Activated CD8-positive, alpha-beta T cell treated with anti-CD3 and anti-CD28 coated beads for 36 hours (primary cell): ENCODE measurements around the gene SF3B3. TPM values are rescaled to one million over a fixed set of nuclear protein-coding genes. Genes with fewer than 3 reads are reported as not detected.
"Not testable (repeated sequence)": the region's sequence is repeated elsewhere in the genome, so short reads cannot be mapped to it uniquely, and the experiment has no call there.

Source experiments
- ATAC-seq: fragments of 200-7000 bp; cut with Tn5 transposase; one replicate; pipeline ENCODE4 v1.10.0; 2021; ENCODE audit warnings: mild to moderate bottlenecking, moderate library complexity
- CTCF ChIA-PET: fragments of 350-600 bp; sonication (Branson Sonifier 250); formaldehyde crosslinking; loops from one replicate; lab custom pipeline; 2021; ENCODE audit warnings: antibody characterized with exemption; lab: Charles Lee
- POLR2A ChIA-PET: fragments of 350-600 bp; sonication (Branson Sonifier 250); formaldehyde crosslinking; loops from one replicate; lab custom pipeline; 2021; ENCODE audit warnings: antibody characterized with exemption; lab: Charles Lee
- DNase-seq: peaks from one replicate; pipeline ENCODE4 v3.0.0-alpha.2; 2020
- H3K27ac Mint-ChIP-seq: one replicate; pipeline ENCODE4 v1.8.0; 2021; ENCODE audit warnings: mild to moderate bottlenecking, mixed read lengths
- H3K27me3 Mint-ChIP-seq: one replicate; pipeline ENCODE4 v1.8.0; 2021; ENCODE audit warnings: mixed read lengths
- H3K36me3 Mint-ChIP-seq: one replicate; pipeline ENCODE4 v1.8.0; 2021; ENCODE audit warnings: low read depth, mixed read lengths
- H3K4me1 Mint-ChIP-seq: one replicate; pipeline ENCODE4 v1.8.0; 2021; ENCODE audit warnings: low read depth, mixed read lengths
- H3K4me3 Mint-ChIP-seq: one replicate; pipeline ENCODE4 v1.8.0; 2021; ENCODE audit warnings: mild to moderate bottlenecking, moderate library complexity, mixed read lengths
- H3K9me3 Mint-ChIP-seq: one replicate; pipeline ENCODE4 v1.8.0; 2021; ENCODE audit warnings: mixed read lengths
- CTCF ChIP-seq: fragments of 200-600 bp; IDR thresholded peaks from one replicate; pipeline ENCODE4 v1.8.0; 2022; ENCODE audit warnings: antibody characterized with exemption, mild to moderate bottlenecking
- intact Hi-C: fragments of 100-400 bp; cut with micrococcal nuclease; formaldehyde crosslinking; loops from one replicate; pipeline ENCODE4 v1.10.0; 2022
- total RNA-seq, 2 experiments: library from RNA; stranded (reverse); gene quantifications; one replicate each; pipeline ENCODE4 v1.2.3, GENCODE V29; 2021

Gene SF3B3
- total RNA-seq, 2 experiments from 2014 or later, result 543 to 552 TPM

- ATAC-seq, result no peak
- H3K4me1 Mint-ChIP-seq, result peaks cover 45% of the 10 kb centered on the region
These were observed 3.8 kb downstream of the SF3B3 start for GRCh38 chr16:70527315-70527996.

GRCh38 chr16:70529051-70529777 lies 5.6 kb downstream of the SF3B3 start:
- POLR2A ChIA-PET, result interaction anchor here (0.6 to 1.0 kb wide), 5 partner anchors 12 to 244 kb away, joined by 3 read pairs; no protein-coding TSS in a partner anchor
- peak; percentile 47 for TF ChIP-seq CTCF
- Mint-ChIP-seq H3K4me3 (peak overlapping the region; percentile 49), H3K4me1 (peaks cover 57% of the 10 kb centered on the region), H3K9me3 (no peaks in the 10 kb centered on the region), H3K36me3 (peaks cover 83% of the 10 kb centered on the region), H3K27me3 (no peaks in the 10 kb centered on the region), H3K27ac (peak overlapping the region; percentile 67)
- CTCF ChIA-PET, result interaction anchor here (0.9 to 1.9 kb wide), 4 partner anchors 9 to 169 kb away, joined by 5 to 6 read pairs (median 6); no protein-coding TSS in a partner anchor
- DNase-seq, result no peak
- intact Hi-C loops, result loop anchor here (10.0 kb wide), 2 partner anchors 144 to 244 kb away; partner anchors contain the start of gene AARS1
- peak; percentile 53 for ATAC-seq

More at GRCh38 chr16:70527315-70527996, 3.8 kb downstream of the SF3B3 start:
- ChIA-PET POLR2A (interaction anchor here (0.6 to 1.2 kb wide), 3 partner anchors 48 to 181 kb away, joined by 3 to 4 read pairs (median 3); partner anchors contain the start of gene DDX19A), CTCF (interaction anchor here (1.6 to 1.9 kb wide), 2 partner anchors 11 to 167 kb away, joined by 5 to 6 read pairs; no protein-coding TSS in a partner anchor)
- intact Hi-C loops, result loop anchor here (10.0 kb wide), 2 partner anchors 143 to 243 kb away; partner anchors contain the start of gene AARS1
- no peak for TF ChIP-seq CTCF
- DNase-seq, result no peak
- Mint-ChIP-seq H3K4me3 (peak overlapping the region; percentile 88), H3K27me3 (no peaks in the 10 kb centered on the region), H3K36me3 (peaks cover 72% of the 10 kb centered on the region), H3K9me3 (no peaks in the 10 kb centered on the region), H3K27ac (peak overlapping the region; percentile 63)

GRCh38 chr16:70529954-70530353 lies 6.3 kb downstream of the SF3B3 start:
- POLR2A ChIA-PET, result interaction anchor here (0.8 to 1.0 kb wide), 2 partner anchors 18 to 30 kb away, joined by 4 read pairs; no protein-coding TSS in a partner anchor
- not testable (repeated sequence) for DNase-seq, ATAC-seq, H3K27me3 Mint-ChIP-seq, H3K27ac Mint-ChIP-seq, H3K4me3 Mint-ChIP-seq, H3K9me3 Mint-ChIP-seq
- CTCF ChIA-PET, result interaction anchor here (0.7 to 1.6 kb wide), 3 partner anchors 11 to 241 kb away, joined by 3 to 6 read pairs (median 3); no protein-coding TSS in a partner anchor
- Mint-ChIP-seq H3K4me1 (peaks cover 60% of the 10 kb centered on the region), H3K36me3 (peaks cover 80% of the 10 kb centered on the region)
- intact Hi-C loops, result loop anchor here (10.0 kb wide), 2 partner anchors 145 to 245 kb away; partner anchors contain the start of gene AARS1

- H3K27me3 Mint-ChIP-seq, result no peaks in the 10 kb centered on the region
- no peak for TF ChIP-seq CTCF
- H3K4me1 Mint-ChIP-seq, result peaks cover 36% of the 10 kb centered on the region
- no peak overlapping the region for H3K4me3 Mint-ChIP-seq
- ATAC-seq (no peak), DNase-seq (no peak)
- CTCF ChIA-PET, result no interaction called here
- H3K27ac Mint-ChIP-seq, result no peak overlapping the region
- intact Hi-C loops, result no loop called here
- POLR2A ChIA-PET, result interaction anchor here (1.1 to 2.7 kb wide), 4 partner anchors 10 to 154 kb away, joined by 3 to 9 read pairs (median 6); no protein-coding TSS in a partner anchor
- no peaks in the 10 kb centered on the region for H3K9me3 Mint-ChIP-seq
- H3K36me3 Mint-ChIP-seq, result peaks cover 75% of the 10 kb centered on the region
These were observed 11.4 kb downstream of the SF3B3 start for GRCh38 chr16:70534971-70535370.

GRCh38 chr16:70540994-70541393 lies 17.4 kb downstream of the SF3B3 start:
- TF ChIP-seq CTCF, result no peak
- intact Hi-C loops, result no loop called here
- H3K4me1 Mint-ChIP-seq, result peaks cover 21% of the 10 kb centered on the region
- no peaks in the 10 kb centered on the region for H3K9me3 Mint-ChIP-seq
- ATAC-seq (no peak), DNase-seq (no peak)
- H3K27me3 Mint-ChIP-seq, result no peaks in the 10 kb centered on the region
- peaks cover 66% of the 10 kb centered on the region for H3K36me3 Mint-ChIP-seq
- H3K27ac Mint-ChIP-seq, result no peak overlapping the region
- CTCF ChIA-PET, result interaction anchor here (1.7 kb wide), 1 partner anchor 11 kb away, joined by 6 read pairs; no protein-coding TSS in a partner anchor
- POLR2A ChIA-PET, result interaction anchor here (0.7 to 2.2 kb wide), 6 partner anchors 11 to 194 kb away, joined by 3 to 10 read pairs (median 4); no protein-coding TSS in a partner anchor
- no peak overlapping the region for H3K4me3 Mint-ChIP-seq
